Breast epithelium (tissue), 3 donors: ENCODE measurements around the gene SLC44A4.

Experiments used
- CTCF ChIP-seq, 3 donors: fragments of 450-650 bp; IDR thresholded peaks; one replicate each; pipeline ENCODE4 v1.5.1; 2016 to 2017; ENCODE audit warnings: antibody characterized with exemption in 3 of 3, mild to moderate bottlenecking in 3 of 3, moderate library complexity in 3 of 3
- POLR2A ChIP-seq: fragments of 450-650 bp; IDR thresholded peaks from one replicate; pipeline ENCODE4 v1.6.1; 2016; ENCODE audit warnings: antibody characterized with exemption, mild to moderate bottlenecking, moderate library complexity
- POLR2AphosphoS5 ChIP-seq, 3 donors: sonication (generic); formaldehyde crosslinking; IDR thresholded peaks; one replicate each; pipeline ENCODE4 v1.6.1; 2017; ENCODE audit warnings: antibody characterized with exemption in 3 of 3

- TF ChIP-seq CTCF (IDR thresholded peaks at IDR 0.05) (no peak), POLR2A (no peak), POLR2AphosphoS5 (IDR thresholded peaks at IDR 0.05) (no peak)
Observed at GRCh38 chr6:31915351-31915750, 36.6 kb upstream of the SLC44A4 start.
